GM12875 (cell line): ENCODE measurements around the gene SPEF2.

Experiments
- H3K4me3 ChIP-seq: one replicate; pipeline ENCODE4 v1.5.1; 2011; ENCODE audit warnings: low read depth, low read length, control low read depth
- CTCF ChIP-seq: IDR thresholded peaks from 2 replicates; pipeline ENCODE4 v1.5.1; 2011; ENCODE audit warnings: low read depth, mild to moderate bottlenecking, control low read depth, inconsistent platforms, low read length, moderate library complexity, borderline replicate concordance; ENCODE audit not compliant: insufficient read depth

The SPEF2 gene

DNA sequence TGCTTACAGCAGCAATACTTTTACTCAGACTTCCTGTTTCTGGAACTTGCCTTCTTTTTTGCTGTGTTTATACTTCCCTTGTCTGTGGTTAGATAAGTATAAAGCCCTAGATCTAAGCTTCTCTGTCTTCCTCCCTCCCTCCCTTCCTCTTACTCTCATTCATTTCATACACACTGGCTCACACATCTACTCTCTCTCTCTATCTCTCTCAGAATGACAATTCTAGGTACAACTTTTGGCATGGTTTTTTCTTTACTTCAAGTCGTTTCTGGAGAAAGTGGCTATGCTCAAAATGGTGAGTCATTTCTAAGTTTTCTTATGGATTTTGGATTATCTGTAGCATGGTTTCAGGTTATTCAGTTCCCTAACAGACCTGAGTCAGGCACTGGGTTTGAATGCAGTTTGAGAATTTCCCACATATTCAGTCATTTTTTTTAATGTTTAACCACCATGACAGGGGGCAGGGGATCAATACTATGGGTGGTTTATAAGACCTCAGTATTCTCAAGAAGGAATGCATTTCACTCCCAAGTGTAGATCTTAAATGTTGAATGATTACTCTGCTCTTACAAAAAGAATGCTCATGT, 239.2 kb downstream of the SPEF2 start, which contains the start of gene IL7R:
Gene IL7R (plus strand): TSS at position 127 of the 587 bp plus-strand sequence. CDS start 87 bp downstream, at position 214.
- TF ChIP-seq CTCF = no peak
- H3K4me3 ChIP-seq = no peak within 1 kb of the TSS

DNA sequence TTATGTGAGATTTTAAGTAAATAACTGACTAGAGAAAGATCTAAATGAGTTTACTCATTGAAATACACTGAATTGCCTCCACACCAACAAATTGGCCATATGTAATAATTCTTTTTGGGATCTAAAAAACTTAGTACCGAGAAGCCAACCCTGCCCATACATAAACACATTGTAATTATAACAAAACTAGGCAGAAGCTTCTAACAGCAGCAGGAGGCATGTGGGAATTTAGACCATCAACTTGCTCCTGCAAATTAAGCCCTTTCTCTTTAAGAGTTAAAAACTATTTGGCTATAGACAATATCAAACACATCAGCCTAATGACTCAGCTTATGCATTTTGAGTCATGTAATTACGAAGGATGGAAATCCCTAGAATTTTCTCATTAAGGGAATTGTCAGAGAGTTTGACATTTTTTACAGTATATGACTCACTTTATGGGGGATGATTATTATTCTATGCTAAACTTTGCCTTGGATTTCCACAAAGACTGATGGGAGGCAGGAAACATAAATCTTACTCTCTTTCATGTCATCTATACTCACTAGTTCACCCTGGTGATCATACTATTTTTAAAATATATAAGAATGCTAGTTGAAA, 240.0 kb downstream of the SPEF2 start:
- H3K4me3 ChIP-seq = no peak overlapping the region
- TF ChIP-seq CTCF = no peak

DNA sequence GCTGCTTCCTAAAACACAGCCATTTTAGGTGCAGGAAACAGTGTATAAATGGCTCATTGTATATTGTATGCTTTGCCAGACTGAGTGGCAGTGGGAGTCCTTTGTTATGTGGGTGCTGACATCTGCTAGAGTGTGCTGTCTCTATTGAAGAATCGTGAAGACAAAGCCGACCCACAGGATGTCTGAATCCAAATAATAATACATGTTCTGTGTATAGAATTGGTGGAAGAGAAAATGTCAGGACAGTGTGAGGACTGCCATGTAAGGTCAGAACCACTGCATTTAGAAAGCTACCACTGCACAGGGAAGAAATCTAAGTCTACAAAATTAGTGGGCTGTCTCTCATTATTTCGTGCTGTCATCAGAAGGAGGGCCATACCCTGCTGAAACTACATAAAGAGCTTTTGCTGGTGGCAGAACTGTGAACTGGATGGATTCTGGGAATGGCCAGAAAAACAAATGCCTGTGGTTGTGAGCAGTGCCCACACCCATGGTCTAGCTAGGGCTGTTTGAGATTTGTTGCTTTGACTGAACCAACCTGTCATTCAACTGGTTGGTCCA, 241.5 kb downstream of the SPEF2 start:
- H3K4me3 ChIP-seq = no peak overlapping the region
- TF ChIP-seq CTCF = no peak

GRCh38 chr5:35860686-35861085, 243.0 kb downstream of the SPEF2 start:
- TF ChIP-seq CTCF = no peak
- H3K4me3 ChIP-seq = no peak overlapping the region

- no peak for TF ChIP-seq CTCF
Measured at GRCh38 chr5:35861718-35862117, 244.1 kb downstream of the SPEF2 start.

DNA sequence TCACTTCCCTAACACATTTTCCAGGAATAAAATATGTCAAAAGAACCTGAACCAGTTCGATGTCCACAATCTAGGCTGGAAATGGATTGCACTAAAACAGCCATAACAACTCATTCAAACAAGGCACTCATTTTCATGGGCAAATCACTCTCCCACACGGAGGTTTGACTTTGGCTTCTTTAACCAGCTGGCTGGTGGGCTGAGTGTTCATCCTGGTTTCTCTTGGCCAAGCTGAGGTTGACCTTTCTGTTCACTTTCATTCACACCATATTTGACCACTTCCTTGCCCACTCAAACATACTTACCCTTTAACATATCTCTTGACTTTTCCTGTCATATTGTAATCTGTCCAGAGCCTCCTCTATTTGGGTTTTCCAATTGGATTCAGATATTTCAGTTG, 244.5 kb downstream of the SPEF2 start:
- TF ChIP-seq CTCF = no peak
- H3K4me3 ChIP-seq = no peak overlapping the region

More at GRCh38 chr5:35861718-35862117, 244.1 kb downstream of the SPEF2 start:
- H3K4me3 ChIP-seq = no peak overlapping the region

GRCh38 chr5:35863159-35863558, 245.5 kb downstream of the SPEF2 start:
- H3K4me3 ChIP-seq = no peak overlapping the region
- no peak for TF ChIP-seq CTCF
